B cell (primary cell): Measurements from ENCODE around the gene IFT43.

Source experiments
- CTCF ChIP-seq: fragments of 200-600 bp; IDR thresholded peaks from one replicate; pipeline ENCODE4 v1.8.0; 2022; ENCODE audit warnings: antibody characterized with exemption, mild to moderate bottlenecking
- EZH2 ChIP-seq: IDR thresholded peaks from 2 replicates; pipeline ENCODE4 v1.6.1; 2012; ENCODE audit warnings: borderline replicate concordance, low read depth, mild to moderate bottlenecking, moderate library complexity, low read length; ENCODE audit not compliant: insufficient read depth, poor library complexity, severe bottlenecking

- TF ChIP-seq EZH2, result no peak
- TF ChIP-seq CTCF, result no peak
Observed at GRCh38 chr14:75978249-75978731, 7.3 kb upstream of the IFT43 start.
